Stimulated activated CD4-positive, alpha-beta T cell treated with anti-CD3 and anti-CD28 coated beads, Interleukin-4, amount 100 ng/mL, for 48 hours (primary cell): ENCODE measurements around the gene ACE.

Experiments used
- DNase-seq, 2 donors: peaks; one replicate each; pipeline ENCODE4 v3.0.0-alpha.2; 2020; ENCODE audit warnings: low read depth in 2 of 2

The ACE gene

DNA sequence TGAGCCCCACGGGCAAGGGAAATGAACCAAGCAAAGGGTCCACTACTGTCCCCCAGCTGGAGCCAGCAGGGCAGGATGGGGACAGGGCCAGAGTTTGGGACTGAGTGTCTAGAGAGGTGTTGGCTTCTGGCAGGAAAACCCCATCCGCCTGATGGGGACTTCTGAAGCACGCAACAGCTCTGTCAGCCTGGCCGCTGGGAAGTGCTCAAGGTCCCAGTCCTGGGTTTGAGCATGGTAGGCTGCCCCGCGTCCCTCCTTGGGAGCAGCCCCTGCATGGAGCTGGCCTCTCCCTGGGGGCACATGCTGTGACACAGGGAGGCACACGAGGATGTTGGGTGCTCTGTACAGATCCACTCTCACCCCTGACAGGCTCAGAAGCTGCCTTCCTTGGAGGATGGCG is 14.6 kb downstream of the ACE start:
- DNase-seq: no peak

DNA sequence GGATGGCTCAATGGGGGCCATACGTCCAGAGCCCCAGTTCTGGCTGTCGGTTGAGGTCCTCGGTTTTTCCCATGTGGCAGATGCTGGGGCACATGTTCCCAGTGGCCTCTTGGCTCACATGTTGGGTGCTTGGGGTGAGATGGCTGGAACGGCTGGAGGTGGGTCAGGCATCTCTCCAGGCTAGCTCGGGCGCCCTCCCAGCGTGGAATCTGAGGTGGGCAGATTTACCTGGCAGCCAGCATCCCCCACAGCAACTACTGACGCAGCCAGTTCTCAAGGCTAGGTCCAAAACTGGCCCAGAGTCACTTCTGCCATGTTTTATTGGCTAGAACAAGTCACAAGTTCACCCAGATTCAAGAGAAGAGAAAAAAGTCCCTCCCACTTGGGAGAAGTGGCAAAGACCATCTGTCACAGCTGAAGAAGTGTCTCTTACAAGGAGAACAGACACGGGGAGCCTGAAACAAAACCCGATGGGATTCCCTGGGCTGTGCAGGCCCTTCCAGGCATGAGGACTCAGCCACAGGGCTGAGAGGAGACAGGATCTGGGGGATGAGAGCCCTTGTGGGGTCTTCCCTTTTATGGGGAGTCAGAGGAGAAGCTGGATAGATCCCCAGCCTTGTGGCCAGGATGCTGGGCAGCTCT is 15.2 kb downstream of the ACE start:
- no peak for DNase-seq

DNA sequence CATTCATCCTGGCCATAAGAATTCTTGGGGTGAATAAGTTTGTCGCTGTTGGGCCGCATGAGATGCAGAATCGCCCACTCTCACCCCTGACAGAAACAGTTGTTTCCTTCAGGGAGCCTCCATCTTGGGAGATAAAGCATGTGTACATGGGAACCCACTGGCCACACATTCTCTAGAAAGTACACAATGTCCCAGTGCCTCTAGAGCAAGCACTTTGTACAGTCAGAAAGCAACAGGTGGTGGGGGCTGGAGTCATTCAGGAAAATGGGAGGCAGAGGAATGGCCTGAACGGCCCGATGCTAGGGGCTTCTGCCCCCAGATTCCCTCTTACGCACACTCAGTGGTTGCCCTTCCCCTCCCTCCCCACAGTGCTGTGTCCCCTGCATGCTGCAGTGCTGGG is 16.1 kb downstream of the ACE start:
- no peak for DNase-seq

DNA sequence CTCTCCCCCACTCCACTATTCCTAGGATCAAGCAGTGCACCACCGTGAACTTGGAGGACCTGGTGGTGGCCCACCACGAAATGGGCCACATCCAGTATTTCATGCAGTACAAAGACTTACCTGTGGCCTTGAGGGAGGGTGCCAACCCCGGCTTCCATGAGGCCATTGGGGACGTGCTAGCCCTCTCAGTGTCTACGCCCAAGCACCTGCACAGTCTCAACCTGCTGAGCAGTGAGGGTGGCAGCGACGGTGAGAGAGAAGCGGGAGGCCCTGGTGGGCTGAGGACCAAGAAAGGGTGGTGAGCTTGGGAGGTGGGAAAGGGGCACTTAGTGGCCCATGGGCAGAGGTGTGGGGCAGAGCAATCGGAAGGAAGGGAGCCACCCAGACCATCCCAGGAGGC is 16.6 kb downstream of the ACE start:
- DNase-seq: no peak

DNA sequence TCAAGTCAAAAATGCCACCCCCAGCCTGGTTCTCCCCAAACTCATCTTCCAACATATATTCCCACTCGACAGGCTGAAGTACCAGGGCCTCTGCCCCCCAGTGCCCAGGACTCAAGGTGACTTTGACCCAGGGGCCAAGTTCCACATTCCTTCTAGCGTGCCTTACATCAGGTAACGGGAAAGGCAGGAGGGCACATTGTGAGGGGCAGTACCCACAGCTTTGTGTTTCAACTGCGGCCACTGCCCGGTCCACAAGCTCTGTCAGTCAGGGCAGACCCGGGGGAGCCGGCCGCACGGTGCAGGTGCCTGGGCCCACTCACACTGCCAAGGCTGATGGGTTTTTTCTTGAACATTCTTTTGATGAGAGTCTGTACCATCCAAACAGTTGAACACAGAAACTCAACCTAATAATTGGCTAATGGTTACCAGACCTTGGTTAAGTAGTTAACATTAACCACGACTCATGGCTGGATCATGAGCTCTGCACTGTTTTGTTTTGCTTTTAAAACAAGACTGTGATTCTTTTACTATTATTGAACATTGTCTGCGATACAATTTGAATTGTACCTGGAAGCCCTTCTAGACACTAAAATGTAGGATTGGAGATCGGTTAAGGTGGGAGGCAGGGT is 17.6 kb downstream of the ACE start:
- DNase-seq: no peak

DNA sequence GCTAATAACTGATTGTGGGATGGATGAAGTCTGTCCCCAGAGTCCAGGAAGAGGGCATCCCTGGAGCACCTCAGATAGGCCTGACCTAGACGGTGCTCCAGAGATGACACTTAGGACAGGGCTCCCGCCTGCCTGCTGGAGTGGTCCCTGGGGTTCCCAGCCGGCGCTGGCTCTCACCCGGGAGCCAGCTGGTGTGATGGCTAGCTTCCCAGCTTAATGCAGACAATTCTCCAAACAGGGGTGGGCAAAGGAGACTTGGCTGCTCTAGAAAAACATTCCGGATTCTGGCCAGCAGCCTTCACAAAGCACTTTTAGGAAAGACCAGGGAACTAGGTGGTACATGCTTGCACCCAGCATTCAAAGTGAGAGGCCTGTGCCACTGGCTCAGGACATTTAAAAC is 18.6 kb downstream of the ACE start:
- DNase-seq: no peak

DNA sequence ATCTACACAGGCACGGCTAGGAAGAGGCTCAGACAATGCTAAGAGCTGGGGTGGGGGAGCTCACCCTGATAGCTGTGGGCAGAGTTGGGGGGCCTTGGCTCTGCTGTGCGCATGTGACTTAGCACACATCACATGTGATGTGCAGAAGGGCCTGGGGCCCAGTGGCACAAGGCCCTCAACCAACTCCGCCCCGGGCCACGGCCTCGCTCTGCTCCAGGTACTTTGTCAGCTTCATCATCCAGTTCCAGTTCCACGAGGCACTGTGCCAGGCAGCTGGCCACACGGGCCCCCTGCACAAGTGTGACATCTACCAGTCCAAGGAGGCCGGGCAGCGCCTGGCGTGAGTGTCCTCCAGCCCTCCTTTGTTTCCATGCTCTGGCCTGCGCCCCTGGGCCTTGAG is 19.3 kb downstream of the ACE start:
- DNase-seq: no peak

DNA sequence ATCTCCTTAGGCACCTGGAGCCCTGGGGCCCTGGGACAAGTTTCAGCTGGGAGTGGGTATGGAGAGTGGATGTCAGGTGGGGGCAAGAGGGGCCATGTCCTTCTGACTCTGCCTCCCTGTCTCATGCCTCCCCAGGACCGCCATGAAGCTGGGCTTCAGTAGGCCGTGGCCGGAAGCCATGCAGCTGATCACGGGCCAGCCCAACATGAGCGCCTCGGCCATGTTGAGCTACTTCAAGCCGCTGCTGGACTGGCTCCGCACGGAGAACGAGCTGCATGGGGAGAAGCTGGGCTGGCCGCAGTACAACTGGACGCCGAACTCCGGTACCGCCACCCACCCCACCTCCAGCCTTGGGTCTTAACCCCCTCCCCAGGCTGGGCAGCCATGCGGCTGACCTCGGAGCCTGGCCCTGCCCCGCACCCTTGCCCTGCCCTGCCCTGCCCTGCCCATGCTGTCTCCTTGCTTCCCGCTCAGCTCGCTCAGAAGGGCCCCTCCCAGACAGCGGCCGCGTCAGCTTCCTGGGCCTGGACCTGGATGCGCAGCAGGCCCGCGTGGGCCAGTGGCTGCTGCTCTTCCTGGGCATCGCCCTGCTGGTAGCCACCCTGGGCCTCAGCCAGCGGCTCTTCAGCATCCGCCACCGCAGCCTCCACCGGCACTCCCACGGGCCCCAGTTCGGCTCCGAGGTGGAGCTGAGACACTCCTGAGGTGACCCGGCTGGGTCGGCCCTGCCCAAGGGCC is 20.0 kb downstream of the ACE start:
- DNase-seq: no peak

DNA sequence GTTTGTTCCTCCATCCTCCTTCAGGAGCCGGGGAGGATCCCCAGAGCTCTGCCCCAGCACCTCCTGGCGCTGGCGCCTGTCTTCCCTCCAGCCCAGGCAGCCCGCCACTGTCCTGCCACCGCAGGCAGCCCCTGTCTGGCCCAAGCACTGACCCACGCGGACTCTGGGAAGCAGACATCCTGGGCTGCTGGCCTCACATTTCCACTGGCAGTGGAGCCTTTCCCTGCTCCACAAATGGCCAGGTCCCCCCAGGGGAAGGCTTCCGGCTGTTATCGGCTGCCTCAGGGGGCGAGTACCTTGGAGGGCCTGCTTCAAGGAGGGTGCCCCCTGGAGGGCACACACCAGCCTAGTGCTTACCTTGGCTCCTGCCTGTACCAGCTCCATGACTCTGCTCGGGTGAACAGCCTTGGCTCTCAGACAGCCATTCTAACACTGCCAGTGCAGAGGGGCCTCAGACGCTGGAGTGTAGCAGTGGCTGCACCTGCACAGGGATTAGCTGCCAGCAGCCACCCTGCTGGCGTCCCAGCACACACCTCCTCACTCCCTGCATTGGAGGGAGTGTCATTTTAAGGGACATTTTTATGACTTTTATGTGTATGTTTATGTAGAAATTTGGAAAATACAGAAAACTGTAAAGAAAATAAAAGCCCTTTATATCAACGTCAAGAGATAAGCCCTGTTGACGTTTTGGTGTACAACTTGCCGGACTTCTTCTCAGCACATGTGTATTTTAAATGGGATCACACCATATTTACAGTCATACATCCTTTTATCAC is 21.0 kb downstream of the ACE start:
- DNase-seq: no peak

DNA sequence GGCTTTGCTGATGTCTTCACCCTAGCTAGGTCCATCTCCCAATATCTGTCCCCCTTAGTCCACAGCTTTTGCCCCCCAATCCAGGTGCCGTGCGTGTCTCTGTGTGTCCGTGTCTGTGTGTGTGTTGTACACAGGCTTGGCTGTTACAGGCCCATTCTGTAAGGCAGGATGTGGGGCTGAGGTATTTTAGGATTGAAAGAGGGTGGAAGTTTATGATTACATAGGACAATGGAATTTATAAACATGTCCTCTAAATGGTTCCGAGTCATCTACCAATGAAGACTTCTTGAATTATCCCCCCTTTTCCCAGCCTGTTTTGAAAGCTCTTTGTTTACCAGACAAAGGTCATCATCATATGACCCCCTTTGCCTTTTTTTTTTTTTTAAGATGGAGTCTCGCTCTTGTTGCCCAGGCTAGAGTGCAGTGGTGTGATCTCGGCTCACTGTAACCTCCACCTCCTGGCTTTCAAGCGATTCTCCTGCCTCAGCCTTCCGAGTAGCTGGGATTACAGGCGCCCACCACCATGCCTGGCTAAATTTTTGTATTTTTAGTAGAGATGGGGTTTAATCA is 21.9 kb downstream of the ACE start:
- no peak for DNase-seq

DNA sequence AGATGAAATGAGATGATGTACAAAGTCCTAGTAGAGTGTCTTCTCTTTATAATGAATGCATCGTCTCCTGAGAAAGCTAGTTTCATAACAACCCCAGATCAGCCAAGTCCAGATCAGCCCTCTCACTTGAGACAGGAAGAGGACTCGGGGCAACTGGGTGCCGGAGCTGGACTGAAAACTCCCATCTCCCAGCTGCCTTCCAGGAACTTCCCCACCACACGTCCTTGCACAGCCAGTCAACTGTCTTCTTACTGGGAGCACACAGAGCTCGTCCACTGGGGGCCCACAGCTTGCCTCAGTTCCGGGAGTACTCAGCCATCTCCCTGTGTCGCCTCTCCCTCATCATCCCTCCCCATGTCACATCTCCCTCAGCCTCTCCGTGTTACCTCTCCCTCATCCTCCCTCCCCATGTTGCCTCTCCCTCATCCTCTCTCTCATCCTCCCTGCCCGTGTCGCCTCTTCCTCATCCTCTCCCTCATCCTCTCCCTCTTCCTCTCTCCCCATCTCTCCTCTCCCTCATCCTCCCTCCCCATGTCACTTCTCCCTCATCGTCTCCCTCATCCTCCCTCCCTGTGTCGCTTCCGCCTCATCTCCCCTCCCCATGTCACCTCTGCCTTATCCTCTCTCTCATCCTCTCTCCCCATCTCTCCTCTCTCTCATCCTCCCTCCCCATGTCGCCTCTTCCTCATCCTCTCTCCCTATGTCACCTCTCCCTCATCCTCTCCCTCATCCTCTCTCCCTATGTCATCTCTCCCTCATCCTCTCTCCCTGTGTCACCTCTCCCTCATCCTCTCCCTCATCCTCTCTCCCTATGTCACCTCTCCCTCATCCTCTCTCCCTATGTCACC is 23.9 kb downstream of the ACE start:
- DNase-seq: no peak

DNA sequence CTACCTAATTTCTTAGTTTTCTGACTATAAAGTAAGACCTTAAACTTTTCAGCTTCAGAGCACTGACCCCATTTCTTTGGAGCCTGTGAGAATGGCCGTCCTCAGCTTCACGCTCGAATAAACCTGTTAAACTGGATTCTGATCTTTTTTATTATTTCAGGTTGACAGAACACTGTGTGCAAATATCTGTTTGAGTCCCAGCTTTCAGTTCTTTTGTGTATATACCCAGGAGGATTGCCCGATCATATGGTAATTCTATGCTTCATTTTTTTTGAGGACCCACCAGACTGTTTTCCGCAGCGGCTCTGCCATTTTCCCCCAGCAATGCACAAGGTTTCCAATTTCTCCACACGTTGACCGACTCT is 26.5 kb downstream of the ACE start:
- no peak for DNase-seq

DNA sequence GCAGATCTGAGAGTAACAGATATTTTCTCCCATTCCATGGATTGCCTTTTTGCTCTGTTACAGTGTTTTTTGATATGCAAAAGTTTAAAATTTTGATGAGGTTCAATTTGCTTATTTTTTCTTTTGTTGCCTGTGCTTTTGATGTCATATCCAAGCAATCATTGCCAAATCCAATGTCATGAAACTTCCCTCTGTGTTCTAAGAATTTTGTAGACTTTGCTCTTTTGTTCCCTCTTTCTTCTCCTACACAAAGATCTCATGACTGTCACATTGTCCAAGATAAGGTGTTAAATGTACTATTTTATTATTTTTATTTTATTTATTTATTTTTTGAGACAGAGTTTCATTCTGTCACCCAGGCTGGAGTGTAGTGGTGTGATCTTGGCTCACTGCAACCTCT is 27.4 kb downstream of the ACE start:
- DNase-seq: no peak

DNA sequence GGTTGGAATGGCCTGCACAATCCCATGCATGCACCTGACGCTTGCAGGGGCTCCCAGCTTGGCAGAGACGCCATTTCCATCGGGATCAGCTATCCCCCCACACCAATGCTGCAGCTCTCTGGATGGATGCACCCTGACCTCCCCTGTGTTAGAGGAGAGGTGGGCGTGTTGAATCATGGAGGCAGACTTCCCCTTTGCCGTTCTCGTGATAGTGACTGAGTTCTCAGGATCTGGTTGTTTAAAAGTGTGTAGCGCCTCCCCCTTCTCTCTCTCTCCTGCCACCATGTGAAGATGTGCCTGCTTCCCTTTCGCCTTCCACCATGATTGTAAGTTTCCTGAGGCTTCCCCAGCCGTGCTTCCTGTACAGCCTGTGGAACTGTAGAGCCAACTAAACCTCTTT is 28.5 kb downstream of the ACE start:
- DNase-seq: no peak

DNA sequence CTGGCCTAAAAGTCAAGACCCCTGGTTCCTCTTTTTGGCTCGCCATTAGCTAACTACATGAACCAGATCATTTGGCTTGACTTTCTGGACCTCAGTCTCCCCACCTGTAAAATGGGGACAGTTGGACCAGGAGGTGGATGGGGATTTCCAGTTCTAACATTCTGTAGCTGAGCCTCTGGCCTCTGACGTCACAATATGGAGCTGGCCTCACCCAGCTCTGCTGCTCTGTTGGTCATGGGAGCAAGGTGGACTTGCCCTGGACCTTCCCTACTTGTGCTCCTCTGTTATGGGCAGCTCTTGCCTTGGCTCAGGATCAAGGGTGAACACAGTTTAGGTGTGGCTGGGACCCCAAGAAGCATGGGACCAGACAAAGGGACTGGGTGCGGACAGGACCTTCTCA is 29.8 kb downstream of the ACE start:
- no peak for DNase-seq

DNA sequence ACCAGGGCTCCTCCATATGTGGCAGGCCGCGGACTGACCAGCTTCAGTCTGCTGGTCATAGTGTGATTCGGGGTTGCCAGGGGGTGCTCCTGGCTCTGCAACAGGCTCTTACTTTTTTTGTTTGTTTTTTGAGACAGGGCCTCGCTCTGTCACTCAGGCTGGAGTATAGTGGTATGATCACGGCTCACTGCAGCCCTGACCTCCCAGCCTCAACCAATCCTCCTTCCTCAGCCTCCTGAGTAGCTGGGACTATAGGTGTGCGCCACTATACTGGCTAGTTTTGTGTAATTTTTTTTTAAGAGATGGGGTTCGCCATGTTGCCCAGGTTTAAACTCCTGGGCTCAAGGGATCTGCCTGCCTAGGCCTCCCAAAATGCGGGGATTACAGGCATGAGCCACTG is 34.5 kb downstream of the ACE start:
- DNase-seq: no peak

DNA sequence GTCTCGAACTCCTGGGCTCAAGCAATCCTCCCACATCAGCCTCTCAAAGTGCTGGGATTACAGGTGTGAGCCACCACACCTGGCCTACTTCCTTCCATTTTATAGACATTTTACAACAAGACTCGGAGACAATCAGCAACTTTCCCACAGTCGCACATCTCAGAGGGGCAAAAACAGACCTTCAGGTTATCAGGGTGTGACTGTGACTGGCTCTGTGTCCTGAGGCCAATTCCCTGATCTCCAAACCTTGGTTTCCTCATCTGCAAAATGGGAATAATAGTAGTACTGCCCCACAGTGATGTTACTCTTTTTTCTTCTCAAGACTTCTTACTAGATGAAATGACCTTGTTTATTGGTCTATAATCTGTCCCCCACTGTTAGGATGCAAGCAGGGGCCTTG is 35.5 kb downstream of the ACE start:
- no peak for DNase-seq

DNA sequence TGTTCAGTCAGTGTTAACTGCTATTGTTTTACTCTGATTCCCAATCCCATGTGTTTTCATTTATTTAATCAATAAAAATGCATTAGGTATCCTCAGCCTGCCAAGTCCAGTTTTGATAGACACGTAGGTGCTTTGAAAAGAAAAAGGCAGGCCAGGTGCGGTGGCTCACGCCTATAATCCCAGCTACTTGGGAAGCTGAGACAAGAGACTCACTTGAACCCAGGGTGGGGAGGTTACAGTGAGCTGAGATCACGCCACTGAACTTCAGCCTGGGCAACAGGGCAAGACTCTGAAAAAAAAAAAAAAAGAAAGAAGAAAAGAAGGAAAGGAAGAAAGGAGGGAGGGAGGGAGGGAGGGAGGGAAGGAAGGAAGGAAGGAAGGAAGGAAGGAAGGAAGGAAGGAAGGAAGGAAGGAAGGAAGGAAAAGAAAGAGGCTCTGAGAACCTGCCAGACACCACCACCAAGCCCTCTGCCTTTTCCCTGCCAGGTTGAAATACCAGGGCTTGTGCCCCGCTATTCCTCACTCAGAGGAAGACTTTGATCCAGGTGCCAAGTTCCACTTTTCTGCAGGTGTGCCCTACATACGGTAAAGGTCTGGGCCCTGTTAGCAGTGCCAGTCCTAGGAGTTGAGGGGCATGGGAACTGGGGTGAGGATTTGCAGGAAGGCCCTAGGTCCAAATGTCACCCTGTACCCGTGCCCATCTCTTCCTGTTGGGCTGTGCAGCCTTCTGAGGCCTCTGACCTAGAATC is 36.2 kb downstream of the ACE start:
- no peak for DNase-seq

DNA sequence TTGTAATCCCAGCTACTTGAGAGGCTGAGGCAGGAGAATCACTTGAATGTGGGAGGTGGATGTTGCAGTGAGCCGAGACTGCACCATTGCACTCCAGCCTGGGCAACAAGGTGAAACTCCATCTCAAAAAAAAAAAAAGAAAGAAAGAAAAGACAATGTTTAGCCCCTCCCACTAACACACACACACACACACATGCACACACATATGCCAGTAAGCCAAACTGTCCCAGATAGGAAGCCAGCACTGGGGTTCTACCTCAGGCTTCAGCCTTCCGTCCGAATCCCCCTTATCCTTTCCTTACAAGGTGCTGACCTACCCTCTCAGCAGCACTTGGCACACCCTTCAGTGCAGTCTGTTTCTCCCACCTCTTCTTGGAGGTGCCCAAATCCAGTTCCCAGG is 37.6 kb downstream of the ACE start:
- DNase-seq: no peak

DNA sequence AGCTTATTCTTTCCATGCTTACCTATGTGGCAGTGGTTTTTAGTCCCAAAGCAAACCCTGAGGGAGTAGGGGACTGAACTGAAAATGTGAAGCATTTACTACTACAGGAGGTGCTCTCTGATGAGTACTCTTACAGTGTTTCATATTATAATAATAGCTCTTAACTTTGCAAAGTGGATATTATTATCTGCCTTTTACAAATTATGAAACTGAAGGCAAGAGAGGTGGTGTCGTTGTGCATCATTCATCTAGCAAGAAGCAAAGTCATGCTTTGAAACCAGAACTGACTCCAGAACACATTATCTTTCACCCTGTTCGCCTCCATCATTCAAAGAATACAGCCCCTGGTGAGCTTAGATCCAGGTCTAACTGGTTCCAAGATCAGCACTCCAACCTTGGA is 38.1 kb downstream of the ACE start:
- no peak for DNase-seq

DNA sequence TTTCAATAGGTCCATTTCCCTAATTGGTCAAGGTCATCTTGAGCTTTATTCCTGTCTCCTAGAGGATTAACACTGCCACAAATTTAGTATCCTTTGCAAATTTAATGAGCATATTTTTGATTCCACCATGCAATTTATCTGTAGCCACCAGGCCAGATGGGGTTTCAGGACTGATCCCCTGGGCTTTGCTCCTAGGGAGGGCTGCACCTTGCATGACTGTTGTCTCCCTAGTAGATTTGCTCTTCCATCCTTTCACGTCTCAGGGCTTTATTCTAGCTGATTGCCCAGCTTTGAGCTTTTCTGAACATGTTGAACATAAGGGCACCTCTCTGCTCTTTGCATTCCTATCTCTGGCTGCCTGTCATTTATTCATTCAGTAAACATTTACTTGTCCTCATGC is 38.6 kb downstream of the ACE start:
- DNase-seq: no peak
